HG02763 (cell line): ENCODE measurements around the gene BRD3.

Source experiments
- ATAC-seq: cut with Tn5 transposase; IDR thresholded peaks from one replicate; pipeline ENCODE4 v1.9.1; 2021; ENCODE audit warnings: mild to moderate bottlenecking, moderate library complexity; ENCODE audit not compliant: unreplicated experiment

Gene BRD3

DNA sequence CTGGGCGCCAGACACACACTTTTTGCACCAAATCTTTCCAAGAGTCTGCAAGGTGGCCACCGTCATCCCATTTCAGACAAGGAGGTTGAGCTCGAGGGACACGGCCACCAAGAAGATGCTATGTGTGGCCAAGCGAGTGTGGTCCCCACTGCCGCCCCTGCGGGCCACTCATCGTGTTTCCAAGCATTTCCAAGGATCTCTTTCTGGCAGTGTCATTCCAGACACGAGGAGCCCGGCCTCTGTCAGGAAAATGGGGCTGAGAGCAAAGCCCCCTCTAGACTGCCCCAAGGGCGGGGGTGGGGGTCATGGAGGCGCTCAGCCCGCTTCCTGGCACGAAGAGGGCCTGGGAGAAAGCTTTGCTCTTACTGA is 86.3 kb downstream of the BRD3 start:
- ATAC-seq, result no peak

DNA sequence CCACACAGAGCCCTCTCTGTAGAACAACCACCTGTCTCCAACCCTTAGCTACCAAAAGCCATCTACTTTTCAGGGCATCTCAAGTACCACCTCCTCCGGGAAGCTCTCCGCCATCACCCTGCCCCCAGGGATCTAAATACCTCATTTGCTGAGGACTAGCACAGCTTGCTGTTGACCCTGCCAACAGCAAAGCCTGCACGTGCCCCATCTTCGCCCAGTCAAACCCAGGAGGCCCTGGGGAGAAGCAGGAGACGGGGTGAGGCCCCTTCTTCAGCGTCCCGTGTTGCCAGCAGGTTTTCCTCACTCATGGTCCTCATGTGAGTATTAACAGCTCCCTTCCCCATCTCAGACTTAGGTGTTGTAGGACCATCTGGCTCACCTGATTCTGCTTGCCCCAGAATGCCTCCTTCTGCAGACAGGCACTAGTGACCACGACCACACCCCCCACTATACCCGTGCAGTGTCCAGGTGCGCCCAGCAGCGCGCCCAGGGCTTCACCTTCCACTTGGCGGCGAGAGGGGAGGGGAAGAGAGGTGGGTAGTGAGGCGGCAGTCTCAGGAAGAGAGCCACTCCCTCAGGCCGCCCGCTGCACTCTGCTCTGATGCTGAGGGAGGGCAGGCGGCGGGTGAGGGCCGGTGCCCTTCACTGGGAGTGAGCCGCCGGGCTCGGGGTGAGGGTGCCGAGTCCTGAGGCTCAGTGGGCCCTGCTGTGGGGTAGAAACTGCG is 86.8 kb downstream of the BRD3 start:
- ATAC-seq, result no peak
